ENCODE results near the gene AHRR.
"Not testable (repeated sequence)": the region's sequence is repeated elsewhere in the genome, so short reads cannot be mapped to it uniquely, and the experiment has no call there.

AHRR gene

GRCh38 chr5:395921-396530 is 74.5 kb downstream of the AHRR start:
- no peak overlapping the region for H3K4me3 ChIP-seq (ENCODE audit: low read depth, low read length)
- DNase-seq (ENCODE audit: low read depth) = no peak
- TF ChIP-seq, protein P1, sequence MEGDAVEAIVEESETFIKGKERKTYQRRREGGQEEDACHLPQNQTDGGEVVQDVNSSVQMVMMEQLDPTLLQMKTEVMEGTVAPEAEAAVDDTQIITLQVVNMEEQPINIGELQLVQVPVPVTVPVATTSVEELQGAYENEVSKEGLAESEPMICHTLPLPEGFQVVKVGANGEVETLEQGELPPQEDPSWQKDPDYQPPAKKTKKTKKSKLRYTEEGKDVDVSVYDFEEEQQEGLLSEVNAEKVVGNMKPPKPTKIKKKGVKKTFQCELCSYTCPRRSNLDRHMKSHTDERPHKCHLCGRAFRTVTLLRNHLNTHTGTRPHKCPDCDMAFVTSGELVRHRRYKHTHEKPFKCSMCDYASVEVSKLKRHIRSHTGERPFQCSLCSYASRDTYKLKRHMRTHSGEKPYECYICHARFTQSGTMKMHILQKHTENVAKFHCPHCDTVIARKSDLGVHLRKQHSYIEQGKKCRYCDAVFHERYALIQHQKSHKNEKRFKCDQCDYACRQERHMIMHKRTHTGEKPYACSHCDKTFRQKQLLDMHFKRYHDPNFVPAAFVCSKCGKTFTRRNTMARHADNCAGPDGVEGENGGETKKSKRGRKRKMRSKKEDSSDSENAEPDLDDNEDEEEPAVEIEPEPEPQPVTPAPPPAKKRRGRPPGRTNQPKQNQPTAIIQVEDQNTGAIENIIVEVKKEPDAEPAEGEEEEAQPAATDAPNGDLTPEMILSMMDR (IDR thresholded peaks at IDR 0.05; ENCODE audit: control insufficient read depth, extremely low read depth, insufficient read depth) = no peak

- no peak overlapping the region for H3K4me3 ChIP-seq (ENCODE audit: low read depth, low read length)
- TF ChIP-seq, protein P1 (IDR thresholded peaks at IDR 0.05; ENCODE audit: control insufficient read depth, extremely low read depth, insufficient read depth) = no peak
- DNase-seq (ENCODE audit: low read depth) = no peak
These were observed 75.0 kb downstream of the AHRR start for GRCh38 chr5:396531-396961.

DNA sequence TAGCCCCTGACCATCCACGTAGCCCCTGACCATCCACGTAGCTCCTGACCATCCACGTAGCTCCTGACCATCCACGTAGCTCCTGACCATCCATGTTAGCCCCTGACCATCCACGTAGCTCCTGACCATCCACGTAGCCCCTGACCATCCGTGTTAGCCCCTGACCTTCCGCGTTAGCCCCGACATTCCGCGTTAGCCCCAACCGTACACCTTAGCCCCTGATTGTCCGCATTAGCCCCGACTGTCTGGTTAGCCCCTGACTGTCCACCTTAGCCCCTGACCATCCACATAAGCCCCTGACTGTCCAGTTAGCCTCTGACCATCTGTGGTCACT is 76.6 kb downstream of the AHRR start:
- not testable (repeated sequence) for DNase-seq (ENCODE audit: low read depth); H3K4me3 ChIP-seq (ENCODE audit: low read depth, low read length)

- TF ChIP-seq, protein P1 (IDR thresholded peaks at IDR 0.05; ENCODE audit: control insufficient read depth, extremely low read depth, insufficient read depth) = no peak
- no peak for DNase-seq (ENCODE audit: low read depth)
- H3K4me3 ChIP-seq (ENCODE audit: low read depth, low read length) = no peak overlapping the region
These were observed 77.2 kb downstream of the AHRR start for GRCh38 chr5:398475-399295.

- no peak for DNase-seq (ENCODE audit: low read depth)
- no peak overlapping the region for H3K4me3 ChIP-seq (ENCODE audit: low read depth, low read length)
- TF ChIP-seq, protein P1 (IDR thresholded peaks at IDR 0.05; ENCODE audit: control insufficient read depth, extremely low read depth, insufficient read depth) = no peak
These were observed 78.1 kb downstream of the AHRR start for GRCh38 chr5:399296-400281.

GRCh38 chr5:400282-401145 is 79.0 kb downstream of the AHRR start:
- H3K4me3 ChIP-seq (ENCODE audit: low read depth, low read length) = no peak overlapping the region
- DNase-seq (ENCODE audit: low read depth) = no peak
- TF ChIP-seq, protein P1 (IDR thresholded peaks at IDR 0.05; ENCODE audit: control insufficient read depth, extremely low read depth, insufficient read depth) = no peak

Data from LNCaP clone FGC (cell line).